Spleen (tissue), 11 donors: ENCODE data around the gene AGBL1. TPM values are rescaled to one million over a fixed set of nuclear protein-coding genes. Genes with fewer than 3 reads are reported as not detected.

Experiments used
- DNase-seq: peaks from one replicate; pipeline ENCODE4 v3.0.0-alpha.2; 2020
- H3K27ac ChIP-seq, 8 donors: fragments of 200-600 bp; sonication (generic) in 7 of 8; 1 replicate in 4 of 8; 2 replicates in 4 of 8; pipeline versions ENCODE4 v1.5.0 to v1.8.0; 2016 to 2021; ENCODE audit warnings: inconsistent platforms in 4 of 8, mild to moderate bottlenecking in 4 of 8, moderate library complexity in 1 of 8
- H3K27me3 ChIP-seq, 7 donors: fragments of 200-600 bp; sonication (generic) in 6 of 7; replicated peaks in 1 of 7; 1 replicate in 4 of 7; 2 replicates in 3 of 7; pipeline versions ENCODE4 v1.5.0 to v1.8.0; 2016 to 2021; ENCODE audit warnings: inconsistent platforms in 3 of 7, mild to moderate bottlenecking in 1 of 7
- H3K36me3 ChIP-seq, 6 donors: fragments of 200-600 bp; sonication (generic) in 5 of 6; 1 replicate in 4 of 6; 2 replicates in 2 of 6; pipeline versions ENCODE4 v1.5.0 to v1.8.0; 2016 to 2021; ENCODE audit warnings: inconsistent platforms in 2 of 6
- H3K4me1 ChIP-seq, 6 donors: fragments of 200-600 bp; sonication (generic) in 5 of 6; 1 replicate in 3 of 6; 2 replicates in 3 of 6; pipeline versions ENCODE4 v1.5.0 to v1.8.0; 2016 to 2021; ENCODE audit warnings: inconsistent platforms in 3 of 6
- H3K4me3 ChIP-seq, 8 donors: fragments of 200-600 bp; sonication (generic) in 7 of 8; 1 replicate in 4 of 8; 2 replicates in 4 of 8; pipeline versions ENCODE4 v1.5.0 to v1.8.0; 2016 to 2021; ENCODE audit warnings: inconsistent platforms in 4 of 8, mild to moderate bottlenecking in 4 of 8, moderate library complexity in 2 of 8
- H3K9me3 ChIP-seq, 8 donors: fragments of 200-600 bp; sonication (generic) in 7 of 8; 1 replicate in 4 of 8; 2 replicates in 4 of 8; pipeline versions ENCODE4 v1.5.0 to v1.8.0; 2016 to 2021; ENCODE audit warnings: inconsistent platforms in 4 of 8
- POLR2A ChIP-seq, 3 donors: fragments of 450-650 bp; IDR thresholded peaks; one replicate each; pipeline ENCODE4 v1.5.1; 2017; ENCODE audit warnings: antibody characterized with exemption in 3 of 3, mild to moderate bottlenecking in 1 of 3
- POLR2AphosphoS5 ChIP-seq, 3 donors: sonication (generic); formaldehyde crosslinking; IDR thresholded peaks; one replicate each; pipeline ENCODE4 v1.5.1; 2017; ENCODE audit warnings: antibody characterized with exemption in 3 of 3
- WGBS, 5 donors: extraction: QIAGEN DNeasy Blood & Tissue Kit in 3 of 5; methylation state at CpG; one replicate each; pipeline versions ENCODE4 v1.1.5 to v1.1.7; 2013 to 2018; 5-methylcytosine and 5-hydroxymethylcytosine counted together
- intact Hi-C: fragments of 100-400 bp; cut with DNase I; formaldehyde crosslinking; loops from one replicate; pipeline ENCODE4 v1.15.0; 2023; ENCODE audit warnings: low total_unique reads
- polyA plus RNA-seq, 3 donors: library from polyadenylated mRNA; stranded (reverse); fragments of 200-250 nt; gene quantifications; one replicate each; pipeline ENCODE4 v1.2.1, GENCODE V29; 2013
- small RNA-seq, 4 donors: library from RNA; depleted of rRNA; stranded (forward); fragments of <200 nt; gene quantifications; one replicate each; pipeline ENCODE3, GENCODE V24; 2016
- total RNA-seq, 7 donors: library from RNA; depleted of rRNA in 3 of 7; stranded (reverse); fragments of >200 nt in 3 of 7; fragmentation: NEBNext Ultra II Directional in 4 of 7; extraction: Animal tissue kit (Norgen Biotek cat#: 25700) in 4 of 7; gene quantifications; one replicate each; pipeline versions ENCODE4 v1.1.0 to v1.2.1, GENCODE V29; 2016 to 2021
- TF ChIP-seq, protein P1 (sequence below), 11 experiments: fragments of 200-600 bp in 7 of 11; fragments of 450-650 bp in 4 of 11; sonication (generic) in 4 of 11; IDR thresholded peaks in 8 of 11; conservative IDR thresholded peaks in 3 of 11; 1 replicate in 7 of 11; 2 replicates in 4 of 11; pipeline versions ENCODE4 v1.4.0 to v1.8.0; 2016 to 2021; ENCODE audit warnings: antibody characterized with exemption in 11 of 11, inconsistent platforms in 4 of 11, mild to moderate bottlenecking in 1 of 11
- donor health status: healthy with polysubstance abuse.
- donor health status: DM: no; HTN: no; CAD: no; lungs with moderate emphysema.
- donor health status: DM: no; HTN: no; CAD: no.
- donor health status: Bipolar disorder and iron deficiency.
- donor health status: healthy.
- donor health status: DM: no; HTN: no; CAD: no.
- donor health status: DM: yes; HTN: yes; CAD: no.

AGBL1 gene
- total and polyA plus RNA-seq, 10 donors, result not detected

DNA sequence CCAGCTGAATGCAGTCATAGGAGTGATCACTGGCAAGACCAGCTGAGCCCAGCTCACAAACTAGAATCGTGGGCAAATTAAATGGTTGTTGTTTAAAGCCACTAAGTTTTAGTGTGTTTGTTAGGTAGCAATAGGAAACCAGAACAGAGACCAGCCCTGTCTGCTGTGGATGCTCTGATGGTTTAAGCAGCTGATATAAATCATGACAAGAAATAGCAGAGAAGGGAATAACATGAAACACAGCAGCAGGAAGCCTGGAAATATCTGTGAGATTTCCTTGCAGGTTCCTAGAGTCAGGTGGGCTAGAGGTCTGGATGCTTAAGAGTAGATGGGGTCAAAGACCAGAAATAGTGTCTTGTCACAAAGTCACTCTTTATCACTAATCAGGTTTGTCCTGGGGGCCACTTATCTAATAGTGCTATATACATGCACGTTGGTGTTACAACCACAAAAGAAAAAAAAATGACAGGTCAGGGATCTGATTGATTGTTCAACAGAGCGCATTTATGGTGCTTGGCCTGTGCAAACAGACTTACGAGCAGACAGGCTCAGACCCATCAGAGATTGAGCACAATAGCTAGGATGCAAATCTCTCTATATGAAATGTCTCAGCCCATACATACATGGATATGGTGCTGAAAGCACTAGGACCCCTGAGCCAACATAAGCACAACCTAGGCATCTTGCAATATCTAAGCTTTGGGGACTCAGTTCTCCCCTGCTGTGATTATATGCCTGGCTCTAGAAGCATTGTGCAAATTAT lies 967.7 kb downstream of the AGBL1 start:
- intact Hi-C loops, result no loop called here
- 58 to 67% (median 61%) methylated on average over 4 of the region's 4 CpGs for WGBS, 5 donors
- H3K27ac ChIP-seq, result no peak overlapping the region
- no peak for TF ChIP-seq POLR2A (IDR thresholded peaks at IDR 0.05)
- TF ChIP-seq POLR2AphosphoS5 (IDR thresholded peaks at IDR 0.05), result no peak
- TF ChIP-seq, protein P1, sequence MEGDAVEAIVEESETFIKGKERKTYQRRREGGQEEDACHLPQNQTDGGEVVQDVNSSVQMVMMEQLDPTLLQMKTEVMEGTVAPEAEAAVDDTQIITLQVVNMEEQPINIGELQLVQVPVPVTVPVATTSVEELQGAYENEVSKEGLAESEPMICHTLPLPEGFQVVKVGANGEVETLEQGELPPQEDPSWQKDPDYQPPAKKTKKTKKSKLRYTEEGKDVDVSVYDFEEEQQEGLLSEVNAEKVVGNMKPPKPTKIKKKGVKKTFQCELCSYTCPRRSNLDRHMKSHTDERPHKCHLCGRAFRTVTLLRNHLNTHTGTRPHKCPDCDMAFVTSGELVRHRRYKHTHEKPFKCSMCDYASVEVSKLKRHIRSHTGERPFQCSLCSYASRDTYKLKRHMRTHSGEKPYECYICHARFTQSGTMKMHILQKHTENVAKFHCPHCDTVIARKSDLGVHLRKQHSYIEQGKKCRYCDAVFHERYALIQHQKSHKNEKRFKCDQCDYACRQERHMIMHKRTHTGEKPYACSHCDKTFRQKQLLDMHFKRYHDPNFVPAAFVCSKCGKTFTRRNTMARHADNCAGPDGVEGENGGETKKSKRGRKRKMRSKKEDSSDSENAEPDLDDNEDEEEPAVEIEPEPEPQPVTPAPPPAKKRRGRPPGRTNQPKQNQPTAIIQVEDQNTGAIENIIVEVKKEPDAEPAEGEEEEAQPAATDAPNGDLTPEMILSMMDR (IDR thresholded peaks at IDR 0.05 in 8 of 11, conservative IDR thresholded peaks at IDR 0.05 in 3 of 11), result no peak
- H3K4me3 ChIP-seq, result no peak overlapping the region
- no peaks in the 10 kb centered on the region for H3K4me1 ChIP-seq
- H3K27me3 ChIP-seq, result no peaks in the 10 kb centered on the region
- H3K36me3 ChIP-seq, result no peaks in the 10 kb centered on the region
- no peaks in the 10 kb centered on the region for H3K9me3 ChIP-seq
- no peak for DNase-seq

Small RNA genes lying within 50 kb of the gene (small RNA-seq; reads per million reads assigned to genes)
- gene RF00284, result 0 to 0.07 (median 0) reads per million in 4 donors
- 0 reads per million in 4 donors for gene RNA5SP400
